PC-3 (cell line): Measurements from ENCODE around the gene PEX10. TPM values are rescaled to one million over a fixed set of nuclear protein-coding genes. Genes with fewer than 3 reads are reported as not detected.

ENCODE experiments used
- ATAC-seq: fragments of 200-7000 bp; cut with Tn5 transposase; 2 replicates; pipeline ENCODE4 v1.9.1; 2020; ENCODE audit warnings: mild to moderate bottlenecking, moderate library complexity
- BruUV-seq: library from RNA; stranded (reverse); fragments of 400-500 nt; replicated peaks from 2 replicates; lab custom pipeline; 2021; lab: Mats Ljungman, UMichigan
- CTCF ChIA-PET: fragments of 300-600 bp; sonication (Branson Sonifier 250); formaldehyde crosslinking; loops from one replicate; lab custom pipeline; 2022; ENCODE audit warnings: antibody characterized with exemption; lab: Charles Lee
- POLR2A ChIA-PET: fragments of 300-600 bp; sonication (Branson Sonifier 250); formaldehyde crosslinking; loops from one replicate; lab custom pipeline; 2022; ENCODE audit warnings: antibody characterized with exemption; ENCODE audit not compliant: unreplicated experiment; lab: Charles Lee
- DNase-seq: peaks from one replicate; pipeline ENCODE4 v3.0.0-alpha.2; 2015
- H2AFZ ChIP-seq: fragments of 300-600 bp; sonication (generic); 2 replicates; pipeline ENCODE4 v1.6.0; 2016; ENCODE audit warnings: antibody characterized with exemption, low read length
- H3F3A ChIP-seq: fragments of 300-600 bp; sonication (generic); one replicate; pipeline ENCODE4 v1.6.0; 2017; ENCODE audit warnings: antibody characterized with exemption, low read length, control low read depth, mild to moderate bottlenecking; ENCODE audit not compliant: unreplicated experiment
- H3K27ac ChIP-seq: fragments of 300-600 bp; sonication (generic); 2 replicates; pipeline ENCODE4 v1.5.1; 2016; ENCODE audit warnings: mild to moderate bottlenecking, low read length
- H3K27me3 ChIP-seq: fragments of 300-600 bp; sonication (generic); 2 replicates; pipeline ENCODE4 v1.6.1; 2016; ENCODE audit warnings: low read length, mixed read lengths
- H3K36me3 ChIP-seq: fragments of 300-600 bp; sonication (generic); 2 replicates; pipeline ENCODE4 v1.6.1; 2016; ENCODE audit warnings: low read depth, mixed run types, low read length, mixed read lengths
- H3K4me1 ChIP-seq: fragments of 300-600 bp; sonication (generic); 2 replicates; pipeline ENCODE4 v1.5.1; 2016; ENCODE audit warnings: low read length; ENCODE audit not compliant: insufficient read depth
- H3K4me2 ChIP-seq: fragments of 300-600 bp; sonication (generic); 2 replicates; pipeline ENCODE4 v1.6.0; 2016; ENCODE audit warnings: low read length
- H3K4me3 ChIP-seq: fragments of 300-600 bp; sonication (generic); 2 replicates; pipeline ENCODE4 v1.5.1; 2016; ENCODE audit warnings: mild to moderate bottlenecking, low read length, mixed read lengths
- H3K79me2 ChIP-seq: fragments of 300-600 bp; sonication (generic); 2 replicates; pipeline ENCODE4 v1.6.1; 2017; ENCODE audit warnings: low read length, mixed read lengths
- H3K9ac ChIP-seq: fragments of 300-600 bp; sonication (generic); 2 replicates; pipeline ENCODE4 v1.6.0; 2016; ENCODE audit warnings: mild to moderate bottlenecking, low read length
- H3K9me2 ChIP-seq: fragments of 300-600 bp; sonication (generic); replicated peaks from 2 replicates; pipeline ENCODE4 v1.6.1; 2016; ENCODE audit warnings: mixed run types, low read length, mixed read lengths
- H3K9me3 ChIP-seq: fragments of 300-600 bp; sonication (generic); 2 replicates; pipeline ENCODE4 v1.6.1; 2016; ENCODE audit warnings: low read length, mixed read lengths
- H4K20me1 ChIP-seq: fragments of 300-600 bp; sonication (generic); 2 replicates; pipeline ENCODE4 v1.6.1; 2016; ENCODE audit warnings: low read length, mixed read lengths
- CTCF ChIP-seq: fragments of 300-600 bp; sonication (generic); conservative IDR thresholded peaks from 2 replicates; pipeline ENCODE4 v1.5.1; 2017; ENCODE audit warnings: antibody characterized with exemption, low read depth, mild to moderate bottlenecking, low read length
- EZH2 ChIP-seq: fragments of 300-600 bp; sonication (generic); IDR thresholded peaks from one replicate; pipeline ENCODE4 v1.6.1; 2017; ENCODE audit warnings: antibody characterized with exemption, mild to moderate bottlenecking, low read length; ENCODE audit not compliant: unreplicated experiment
- EZH2phosphoT487 ChIP-seq: fragments of 300-600 bp; sonication (generic); IDR thresholded peaks from 2 replicates; pipeline ENCODE4 v1.6.1; 2018; ENCODE audit warnings: mild to moderate bottlenecking, antibody characterized with exemption, low read length, borderline replicate concordance
- intact Hi-C: fragments of 100-400 bp; cut with micrococcal nuclease; formaldehyde crosslinking; loops from 2 replicates; pipeline ENCODE4 v1.9.0; 2023
- total RNA-seq: library from RNA; depleted of rRNA; stranded (reverse); fragments of >200 nt; gene quantifications from 2 replicates; pipeline ENCODE4 v1.2.3, GENCODE V29; 2014

The PEX10 gene
- total RNA-seq, 1 experiment from 2014 or later = 100 TPM

- Histone ChIP-seq H3K4me1 (no peaks in the 10 kb centered on the region), H3K79me2 (no peaks in the 10 kb centered on the region), H3K27me3 (peaks cover 18% of the 10 kb centered on the region), H3K36me3 (no peaks in the 10 kb centered on the region), H3K9me2 (no peaks in the 10 kb centered on the region), H3F3A (no peaks in the 10 kb centered on the region), H3K27ac (no peak overlapping the region), H3K4me2 (no peak overlapping the region), H2AFZ (no peak overlapping the region), H4K20me1 (no peaks in the 10 kb centered on the region), H3K9ac (no peak overlapping the region), H3K4me3 (no peak overlapping the region), H3K9me3 (no peaks in the 10 kb centered on the region)
- POLR2A ChIA-PET = no interaction called here
- intact Hi-C loops = no loop called here
- DNase-seq (no peak), ATAC-seq (no peak)
- TF ChIP-seq EZH2 (no peak), EZH2phosphoT487 (no peak), CTCF (no peak)
- no TSS peak for BruUV-seq
- CTCF ChIA-PET = no interaction called here
Observed at GRCh38 chr1:2439369-2439768, 27.0 kb upstream of the PEX10 start.

GRCh38 chr1:2438641-2439040, 26.3 kb upstream of the PEX10 start:
- no peak for ATAC-seq
- peaks cover 17% of the 10 kb centered on the region for H3K27me3 ChIP-seq

GRCh38 chr1:2438038-2438437, 25.7 kb upstream of the PEX10 start:
- DNase-seq = peak; percentile 28
- no peak overlapping the region for H3K4me3 ChIP-seq
- H3K36me3 ChIP-seq = no peaks in the 10 kb centered on the region
- CTCF ChIA-PET = no interaction called here
- intact Hi-C loops = no loop called here
- no TSS peak for BruUV-seq
- TF ChIP-seq EZH2 = no peak
- no peak for TF ChIP-seq CTCF
- no peak for TF ChIP-seq EZH2phosphoT487
- no peak overlapping the region for H3K4me2 ChIP-seq
- H3K79me2 ChIP-seq = no peaks in the 10 kb centered on the region
- H3K27ac ChIP-seq = no peak overlapping the region
- no peaks in the 10 kb centered on the region for H3K4me1 ChIP-seq
- POLR2A ChIA-PET = no interaction called here
- peaks cover 19% of the 10 kb centered on the region for H3K27me3 ChIP-seq
- H4K20me1 ChIP-seq = no peaks in the 10 kb centered on the region
- no peaks in the 10 kb centered on the region for H3K9me3 ChIP-seq
- no peaks in the 10 kb centered on the region for H3K9me2 ChIP-seq
- H3F3A ChIP-seq = no peaks in the 10 kb centered on the region
- no peak overlapping the region for H2AFZ ChIP-seq
- peak; percentile 56 for ATAC-seq
- no peak overlapping the region for H3K9ac ChIP-seq

More at GRCh38 chr1:2438641-2439040, 26.3 kb upstream of the PEX10 start:
- no peaks in the 10 kb centered on the region for H3K36me3 ChIP-seq
- no peak overlapping the region for H2AFZ ChIP-seq
- intact Hi-C loops = no loop called here
- no peaks in the 10 kb centered on the region for H3K9me2 ChIP-seq
- no peak overlapping the region for H3K27ac ChIP-seq
- no peak overlapping the region for H3K4me3 ChIP-seq
- no TSS peak for BruUV-seq
- H3K9ac ChIP-seq = no peak overlapping the region
- CTCF ChIA-PET = no interaction called here
- H4K20me1 ChIP-seq = no peaks in the 10 kb centered on the region
- no peak for DNase-seq
- no peak overlapping the region for H3K4me2 ChIP-seq
- POLR2A ChIA-PET = no interaction called here
- H3K79me2 ChIP-seq = no peaks in the 10 kb centered on the region
- no peak for TF ChIP-seq EZH2
- no peaks in the 10 kb centered on the region for H3F3A ChIP-seq
- H3K9me3 ChIP-seq = no peaks in the 10 kb centered on the region
- no peaks in the 10 kb centered on the region for H3K4me1 ChIP-seq
